GM12875 (cell line): ENCODE measurements around the gene PDE8A.

ENCODE experiments used
- H3K4me3 ChIP-seq: one replicate; pipeline ENCODE4 v1.5.1; 2011; ENCODE audit warnings: low read depth, low read length, control low read depth
- TF ChIP-seq, protein P1 (sequence below): IDR thresholded peaks from 2 replicates; pipeline ENCODE4 v1.5.1; 2011; ENCODE audit warnings: low read depth, mild to moderate bottlenecking, control low read depth, inconsistent platforms, low read length, moderate library complexity, borderline replicate concordance; ENCODE audit not compliant: insufficient read depth

PDE8A gene, protein sequence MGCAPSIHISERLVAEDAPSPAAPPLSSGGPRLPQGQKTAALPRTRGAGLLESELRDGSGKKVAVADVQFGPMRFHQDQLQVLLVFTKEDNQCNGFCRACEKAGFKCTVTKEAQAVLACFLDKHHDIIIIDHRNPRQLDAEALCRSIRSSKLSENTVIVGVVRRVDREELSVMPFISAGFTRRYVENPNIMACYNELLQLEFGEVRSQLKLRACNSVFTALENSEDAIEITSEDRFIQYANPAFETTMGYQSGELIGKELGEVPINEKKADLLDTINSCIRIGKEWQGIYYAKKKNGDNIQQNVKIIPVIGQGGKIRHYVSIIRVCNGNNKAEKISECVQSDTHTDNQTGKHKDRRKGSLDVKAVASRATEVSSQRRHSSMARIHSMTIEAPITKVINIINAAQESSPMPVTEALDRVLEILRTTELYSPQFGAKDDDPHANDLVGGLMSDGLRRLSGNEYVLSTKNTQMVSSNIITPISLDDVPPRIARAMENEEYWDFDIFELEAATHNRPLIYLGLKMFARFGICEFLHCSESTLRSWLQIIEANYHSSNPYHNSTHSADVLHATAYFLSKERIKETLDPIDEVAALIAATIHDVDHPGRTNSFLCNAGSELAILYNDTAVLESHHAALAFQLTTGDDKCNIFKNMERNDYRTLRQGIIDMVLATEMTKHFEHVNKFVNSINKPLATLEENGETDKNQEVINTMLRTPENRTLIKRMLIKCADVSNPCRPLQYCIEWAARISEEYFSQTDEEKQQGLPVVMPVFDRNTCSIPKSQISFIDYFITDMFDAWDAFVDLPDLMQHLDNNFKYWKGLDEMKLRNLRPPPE

DNA sequence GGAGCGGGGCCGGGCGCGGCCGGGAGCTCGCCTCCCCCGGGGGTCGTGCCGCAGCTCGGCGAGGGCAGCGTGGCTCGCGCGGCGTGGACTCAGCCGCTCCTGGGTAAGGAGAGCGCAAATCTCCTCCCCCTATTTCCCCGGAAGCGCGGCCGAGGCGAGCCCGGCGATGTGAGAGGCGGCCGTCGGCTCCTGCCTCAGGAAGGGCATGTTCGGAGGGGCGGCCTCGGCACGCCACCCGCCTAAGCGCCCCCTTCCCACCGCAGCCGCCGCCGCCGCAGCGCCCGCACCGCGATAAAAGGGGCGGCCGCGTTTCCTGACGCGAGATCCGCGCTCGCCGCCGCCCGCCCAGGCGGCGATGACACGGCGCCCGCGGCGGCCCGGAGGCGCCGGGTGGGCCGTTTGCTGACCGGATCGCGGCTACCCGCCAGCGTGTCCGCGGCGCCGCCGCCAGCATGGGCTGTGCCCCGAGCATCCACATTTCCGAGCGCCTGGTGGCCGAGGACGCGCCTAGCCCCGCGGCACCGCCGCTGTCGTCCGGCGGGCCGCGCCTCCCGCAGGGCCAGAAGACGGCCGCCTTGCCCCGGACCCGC is at the start of gene PDE8A:
Gene PDE8A, plus strand, starts transcription at position 146 of the 590 bp plus-strand sequence. Its CDS starts 307 bp downstream, at position 453.
- peak within 1 kb of the TSS; percentile 89 for H3K4me3 ChIP-seq
- TF ChIP-seq, protein P1, sequence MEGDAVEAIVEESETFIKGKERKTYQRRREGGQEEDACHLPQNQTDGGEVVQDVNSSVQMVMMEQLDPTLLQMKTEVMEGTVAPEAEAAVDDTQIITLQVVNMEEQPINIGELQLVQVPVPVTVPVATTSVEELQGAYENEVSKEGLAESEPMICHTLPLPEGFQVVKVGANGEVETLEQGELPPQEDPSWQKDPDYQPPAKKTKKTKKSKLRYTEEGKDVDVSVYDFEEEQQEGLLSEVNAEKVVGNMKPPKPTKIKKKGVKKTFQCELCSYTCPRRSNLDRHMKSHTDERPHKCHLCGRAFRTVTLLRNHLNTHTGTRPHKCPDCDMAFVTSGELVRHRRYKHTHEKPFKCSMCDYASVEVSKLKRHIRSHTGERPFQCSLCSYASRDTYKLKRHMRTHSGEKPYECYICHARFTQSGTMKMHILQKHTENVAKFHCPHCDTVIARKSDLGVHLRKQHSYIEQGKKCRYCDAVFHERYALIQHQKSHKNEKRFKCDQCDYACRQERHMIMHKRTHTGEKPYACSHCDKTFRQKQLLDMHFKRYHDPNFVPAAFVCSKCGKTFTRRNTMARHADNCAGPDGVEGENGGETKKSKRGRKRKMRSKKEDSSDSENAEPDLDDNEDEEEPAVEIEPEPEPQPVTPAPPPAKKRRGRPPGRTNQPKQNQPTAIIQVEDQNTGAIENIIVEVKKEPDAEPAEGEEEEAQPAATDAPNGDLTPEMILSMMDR: no peak

DNA sequence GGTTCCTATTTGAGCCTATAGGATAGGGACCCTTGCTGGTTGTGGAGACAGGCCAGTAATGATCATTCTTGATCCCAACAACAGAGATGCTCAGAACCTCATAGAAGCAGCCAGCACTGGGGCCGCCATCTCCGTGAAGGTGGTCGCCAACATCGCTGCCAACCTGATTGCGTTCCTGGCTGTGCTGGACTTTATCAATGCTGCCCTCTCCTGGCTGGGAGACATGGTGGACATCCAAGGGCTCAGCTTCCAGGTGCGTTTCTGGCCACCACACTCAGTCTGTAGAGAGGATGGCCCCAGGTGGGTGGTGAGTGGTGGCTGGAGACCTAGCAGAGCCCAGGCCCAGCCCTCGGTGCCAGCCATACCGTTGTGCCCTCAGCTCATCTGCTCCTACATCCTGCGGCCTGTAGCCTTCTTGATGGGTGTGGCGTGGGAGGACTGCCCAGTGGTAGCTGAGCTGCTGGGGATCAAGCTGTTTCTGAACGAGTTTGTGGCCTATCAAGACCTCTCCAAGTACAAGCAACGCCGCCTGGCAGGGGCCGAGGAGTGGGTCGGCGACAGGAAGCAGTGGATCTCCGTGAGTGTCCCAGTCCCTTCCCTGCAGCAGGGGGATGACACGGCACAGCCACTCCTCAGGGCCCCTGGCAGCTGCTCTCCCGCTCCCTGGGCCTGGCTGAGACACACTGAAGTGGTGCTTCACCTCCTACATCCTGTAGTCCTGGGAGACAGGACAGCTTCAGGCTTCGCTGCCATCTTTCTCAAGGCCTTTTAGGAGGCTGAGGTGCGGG is 46.5 kb upstream of the PDE8A start:
- H3K4me3 ChIP-seq: no peak overlapping the region
- TF ChIP-seq, protein P1: no peak

DNA sequence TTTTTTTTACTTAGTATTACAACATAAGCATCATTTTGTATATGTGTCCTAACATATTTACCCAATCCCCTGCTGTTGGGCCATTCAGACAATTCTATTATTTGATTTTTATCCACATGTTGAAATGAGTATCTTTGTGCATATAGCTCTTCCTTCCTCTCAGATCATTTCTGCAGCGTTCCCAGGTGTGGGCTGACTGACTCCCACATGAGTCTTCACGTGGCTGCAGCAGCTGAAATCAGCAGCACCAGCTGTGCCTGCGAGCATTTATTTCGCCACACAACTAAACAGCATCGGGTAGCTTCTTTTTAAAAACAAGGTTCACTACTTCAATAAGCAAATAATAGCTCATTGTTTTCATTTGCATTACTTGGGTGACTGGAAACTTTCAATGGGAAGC is 44.5 kb upstream of the PDE8A start:
- no peak overlapping the region for H3K4me3 ChIP-seq
- TF ChIP-seq, protein P1: no peak

DNA sequence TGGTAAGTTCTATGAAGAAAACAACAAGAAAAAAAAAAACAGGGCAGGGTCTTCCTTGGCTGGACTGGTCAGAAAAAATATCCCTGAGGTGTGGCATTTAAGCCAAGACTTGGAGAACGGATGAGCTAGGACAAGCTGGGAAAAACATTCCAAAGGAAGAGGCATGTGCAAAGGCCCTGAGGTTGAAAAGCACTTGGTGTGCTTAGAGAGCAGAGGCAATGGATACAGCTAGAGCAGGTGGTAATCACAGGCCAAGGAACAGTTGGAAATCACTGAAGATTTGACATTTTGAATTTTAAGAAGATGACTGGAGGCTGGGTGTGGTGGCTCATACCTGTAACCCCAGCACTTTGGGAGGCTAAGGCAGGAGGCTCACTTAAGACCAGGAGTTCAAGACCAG is 42.9 kb upstream of the PDE8A start:
- TF ChIP-seq, protein P1: no peak
- H3K4me3 ChIP-seq: no peak overlapping the region

DNA sequence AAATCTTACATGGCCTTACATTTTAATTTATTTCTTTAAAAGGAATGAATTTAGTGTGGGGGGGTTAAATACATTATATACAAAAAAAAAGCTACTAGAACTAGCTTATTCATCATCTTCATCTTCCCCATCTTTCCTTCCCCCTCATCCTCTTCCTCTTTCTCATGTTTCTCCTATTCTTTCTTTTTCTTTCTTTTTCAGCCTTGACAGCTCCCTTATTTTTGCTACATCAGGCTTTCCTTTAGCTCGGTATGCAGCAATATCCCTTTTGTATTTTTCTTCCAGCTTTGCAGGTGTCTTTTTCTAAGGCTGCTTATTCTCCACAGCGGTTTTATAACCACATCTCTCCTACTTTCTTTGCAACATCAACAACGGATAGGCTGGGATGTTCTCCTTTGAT is 41.3 kb upstream of the PDE8A start:
- TF ChIP-seq, protein P1: no peak

DNA sequence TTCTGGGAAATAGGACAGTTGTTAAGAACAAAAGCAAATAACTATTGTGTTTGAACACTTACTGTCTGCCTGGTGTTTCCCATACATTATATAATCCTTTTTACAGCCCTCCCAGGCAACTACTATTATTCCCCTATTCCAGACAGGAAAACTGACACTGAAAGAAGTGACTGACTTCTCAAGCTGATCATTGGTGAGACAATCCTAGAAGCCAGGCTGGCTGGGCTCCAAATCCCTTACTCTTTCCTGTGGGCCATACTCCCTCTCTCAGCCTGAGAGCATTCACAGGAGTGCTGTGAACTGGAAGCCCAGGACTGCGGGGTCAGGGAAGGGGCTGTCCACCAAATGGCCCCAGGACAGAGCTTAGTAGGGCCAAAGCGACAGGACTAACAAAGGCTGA is 39.2 kb upstream of the PDE8A start:
- TF ChIP-seq, protein P1: no peak
- no peak overlapping the region for H3K4me3 ChIP-seq

More for the DNA sequence above, 41.3 kb upstream of the PDE8A start:
- H3K4me3 ChIP-seq: no peak overlapping the region
